Stimulated activated effector memory CD8-positive, alpha-beta T cell treated with anti-CD3 and anti-CD28 coated beads, Interleukin-12 subunit alpha, Interleukin-12 subunit beta, amount 100 ng/mL, for 72 hours (primary cell): ENCODE measurements around the gene OSBP2.

ENCODE experiments used
- ATAC-seq: fragments of 150-1000 bp; cut with Tn5 transposase; 2 replicates; pipeline ENCODE4 v1.10.0; 2021
- DNase-seq, 2 donors: peaks; one replicate each; pipeline ENCODE4 v3.0.0; 2021 to 2022; ENCODE audit warnings: low spot score in 2 of 2
- H3K27ac Mint-ChIP-seq: one replicate; pipeline ENCODE4 v1.8.0; 2022; ENCODE audit warnings: mild to moderate bottlenecking, mixed read lengths
- H3K36me3 Mint-ChIP-seq: one replicate; pipeline ENCODE4 v1.8.0; 2022; ENCODE audit warnings: mild to moderate bottlenecking, mixed read lengths
- H3K4me1 Mint-ChIP-seq: one replicate; pipeline ENCODE4 v1.8.0; 2022; ENCODE audit warnings: mixed read lengths
- H3K4me3 Mint-ChIP-seq: one replicate; pipeline ENCODE4 v1.8.0; 2022; ENCODE audit warnings: mild to moderate bottlenecking, mixed read lengths
- H3K9me3 Mint-ChIP-seq: one replicate; pipeline ENCODE4 v1.8.0; 2022; ENCODE audit warnings: mixed read lengths

OSBP2 gene

GRCh38 chr22:30694640-30695350, at the start of gene OSBP2:
TSS of gene OSBP2 (plus strand) at chr22:30694874. CDS start at chr22:30694910, 36 bp downstream.
- DNase-seq (peak; percentile 21 to 62), ATAC-seq (peak; percentile 69)
- H3K36me3 Mint-ChIP-seq, result no peaks in the 10 kb centered on the region
- peak within 1 kb of the TSS; percentile 74 for H3K4me3 Mint-ChIP-seq
- H3K27ac Mint-ChIP-seq, result no peak within 1 kb of the TSS
- peaks cover 11% of the 10 kb centered on the region for H3K4me1 Mint-ChIP-seq
- no peaks in the 10 kb centered on the region for H3K9me3 Mint-ChIP-seq

- Mint-ChIP-seq H3K27ac (no peak overlapping the region), H3K9me3 (no peaks in the 10 kb centered on the region), H3K36me3 (peaks cover 32% of the 10 kb centered on the region), H3K4me1 (peaks cover 50% of the 10 kb centered on the region), H3K4me3 (no peak overlapping the region)
- ATAC-seq (no peak), DNase-seq (no peak)
Measured at GRCh38 chr22:30646518-30647160, 48.0 kb upstream of the OSBP2 start.

- no peaks in the 10 kb centered on the region for H3K9me3 Mint-ChIP-seq
- H3K36me3 Mint-ChIP-seq, result peaks cover 28% of the 10 kb centered on the region
- ATAC-seq, result no peak
- peaks cover 53% of the 10 kb centered on the region for H3K4me1 Mint-ChIP-seq
- H3K4me3 Mint-ChIP-seq, result no peak overlapping the region
- peak overlapping the region; percentile 92 for H3K27ac Mint-ChIP-seq
- DNase-seq, result no peak
Measured at GRCh38 chr22:30647536-30647935, 47.1 kb upstream of the OSBP2 start.

GRCh38 chr22:30648825-30649224, 45.8 kb upstream of the OSBP2 start:
- Mint-ChIP-seq H3K4me1 (peaks cover 45% of the 10 kb centered on the region), H3K9me3 (no peaks in the 10 kb centered on the region), H3K4me3 (peak overlapping the region; percentile 37), H3K36me3 (peaks cover 23% of the 10 kb centered on the region), H3K27ac (peak overlapping the region; percentile 92)
- no peak for ATAC-seq
- no peak for DNase-seq

- Mint-ChIP-seq H3K4me3 (peak overlapping the region; percentile 37), H3K9me3 (no peaks in the 10 kb centered on the region), H3K36me3 (peaks cover 16% of the 10 kb centered on the region), H3K4me1 (peaks cover 42% of the 10 kb centered on the region), H3K27ac (peak overlapping the region; percentile 92)
- ATAC-seq (peak; percentile 99), DNase-seq (peak; percentile 54 to 88)
Measured at GRCh38 chr22:30649430-30650007, 45.2 kb upstream of the OSBP2 start.

GRCh38 chr22:30650508-30651116, 44.1 kb upstream of the OSBP2 start:
- ATAC-seq (no peak), DNase-seq (no peak)
- Mint-ChIP-seq H3K4me1 (peaks cover 38% of the 10 kb centered on the region), H3K9me3 (no peaks in the 10 kb centered on the region), H3K4me3 (no peak overlapping the region), H3K27ac (peak overlapping the region; percentile 29), H3K36me3 (peaks cover 16% of the 10 kb centered on the region)

- no peak for ATAC-seq
- peak overlapping the region; percentile 40 for H3K27ac Mint-ChIP-seq
- no peak for DNase-seq
- peaks cover 36% of the 10 kb centered on the region for H3K4me1 Mint-ChIP-seq
- no peaks in the 10 kb centered on the region for H3K9me3 Mint-ChIP-seq
- peaks cover 15% of the 10 kb centered on the region for H3K36me3 Mint-ChIP-seq
- H3K4me3 Mint-ChIP-seq, result no peak overlapping the region
Measured at GRCh38 chr22:30652852-30653251, 41.8 kb upstream of the OSBP2 start.

GRCh38 chr22:30654361-30654760, 40.3 kb upstream of the OSBP2 start:
- Mint-ChIP-seq H3K27ac (no peak overlapping the region), H3K4me1 (peaks cover 21% of the 10 kb centered on the region), H3K36me3 (peaks cover 11% of the 10 kb centered on the region), H3K4me3 (no peak overlapping the region), H3K9me3 (no peaks in the 10 kb centered on the region)
- ATAC-seq, result no peak
- DNase-seq, result no peak

GRCh38 chr22:30655532-30655931, 39.1 kb upstream of the OSBP2 start:
- Mint-ChIP-seq H3K36me3 (peaks cover 18% of the 10 kb centered on the region), H3K4me1 (peaks cover 13% of the 10 kb centered on the region), H3K9me3 (no peaks in the 10 kb centered on the region), H3K27ac (no peak overlapping the region), H3K4me3 (no peak overlapping the region)
- no peak for DNase-seq
- no peak for ATAC-seq

- DNase-seq (no peak), ATAC-seq (no peak)
- no peak overlapping the region for H3K27ac Mint-ChIP-seq
- H3K4me1 Mint-ChIP-seq, result peaks cover 11% of the 10 kb centered on the region
- peaks cover 50% of the 10 kb centered on the region for H3K36me3 Mint-ChIP-seq
- no peak overlapping the region for H3K4me3 Mint-ChIP-seq
- H3K9me3 Mint-ChIP-seq, result no peaks in the 10 kb centered on the region
Measured at GRCh38 chr22:30662040-30662439, 32.6 kb upstream of the OSBP2 start.

GRCh38 chr22:30664798-30665197, 29.9 kb upstream of the OSBP2 start:
- Mint-ChIP-seq H3K36me3 (peaks cover 39% of the 10 kb centered on the region), H3K27ac (peak overlapping the region; percentile 71), H3K4me1 (peaks cover 20% of the 10 kb centered on the region), H3K4me3 (no peak overlapping the region), H3K9me3 (no peaks in the 10 kb centered on the region)
- no peak for DNase-seq
- ATAC-seq, result no peak

GRCh38 chr22:30665266-30665665, 29.4 kb upstream of the OSBP2 start:
- Mint-ChIP-seq H3K9me3 (no peaks in the 10 kb centered on the region), H3K27ac (no peak overlapping the region), H3K4me3 (no peak overlapping the region), H3K36me3 (peaks cover 34% of the 10 kb centered on the region), H3K4me1 (peaks cover 20% of the 10 kb centered on the region)
- no peak for DNase-seq
- ATAC-seq, result no peak

GRCh38 chr22:30665786-30666185, 28.9 kb upstream of the OSBP2 start:
- H3K27ac Mint-ChIP-seq, result no peak overlapping the region
- H3K9me3 Mint-ChIP-seq, result no peaks in the 10 kb centered on the region
- DNase-seq (no peak), ATAC-seq (no peak)
- H3K36me3 Mint-ChIP-seq, result peaks cover 29% of the 10 kb centered on the region
- peaks cover 20% of the 10 kb centered on the region for H3K4me1 Mint-ChIP-seq
- H3K4me3 Mint-ChIP-seq, result peak overlapping the region; percentile 86

GRCh38 chr22:30667107-30667493, 27.6 kb upstream of the OSBP2 start:
- H3K4me3 Mint-ChIP-seq, result peak overlapping the region; percentile 86
- H3K4me1 Mint-ChIP-seq, result peaks cover 20% of the 10 kb centered on the region
- ATAC-seq (no peak), DNase-seq (no peak)
- peaks cover 16% of the 10 kb centered on the region for H3K36me3 Mint-ChIP-seq
- no peaks in the 10 kb centered on the region for H3K9me3 Mint-ChIP-seq
- H3K27ac Mint-ChIP-seq, result peak overlapping the region; percentile 70

GRCh38 chr22:30667494-30668385, 26.9 kb upstream of the OSBP2 start, which contains the start of gene DUSP18:
TSS of gene DUSP18 (minus strand) at chr22:30667875. CDS start at chr22:30664003, 3,872 bp downstream.
- Mint-ChIP-seq H3K36me3 (peaks cover 9% of the 10 kb centered on the region), H3K27ac (peak within 1 kb of the TSS; percentile 70), H3K9me3 (no peaks in the 10 kb centered on the region), H3K4me3 (peak within 1 kb of the TSS; percentile 86), H3K4me1 (peaks cover 20% of the 10 kb centered on the region)
- ATAC-seq (peak; percentile 95), DNase-seq (peak; percentile 93 to 98)
